Heart left ventricle (tissue), 16 donors: Measurements from ENCODE around the gene UPK2. TPM values are rescaled to one million over a fixed set of nuclear protein-coding genes. Genes with fewer than 3 reads are reported as not detected.
"Not testable (repeated sequence)": the region's sequence is repeated elsewhere in the genome, so short reads cannot be mapped to it uniquely, and the experiment has no call there.

Experiments used
- ATAC-seq, 4 donors: fragments of 200-7000 bp; cut with Tn5 transposase; one replicate each; pipeline ENCODE4 v1.9.1; 2020 to 2022; ENCODE audit warnings: moderate library complexity in 4 of 4, mild to moderate bottlenecking in 3 of 4, moderate number of reproducible peaks in 1 of 4
- DNase-seq, 5 donors: peaks; one replicate each; pipeline ENCODE4 v3.0.0-alpha.2; 2020
- H3K27ac ChIP-seq, 12 donors: fragments of 200-600 bp; sonication (generic) in 4 of 12; one replicate each; pipeline versions ENCODE4 v1.5.0 to v1.8.0; 2016 to 2022; ENCODE audit warnings: mild to moderate bottlenecking in 2 of 12
- H3K27me3 ChIP-seq, 9 donors: fragments of 200-600 bp; sonication (generic) in 2 of 9; one replicate each; pipeline versions ENCODE4 v1.5.1 to v1.8.0; 2016 to 2022; ENCODE audit warnings: mild to moderate bottlenecking in 3 of 9
- H3K36me3 ChIP-seq, 9 donors: fragments of 200-600 bp; sonication (generic) in 2 of 9; one replicate each; pipeline versions ENCODE4 v1.5.0 to v1.8.0; 2018 to 2022; ENCODE audit warnings: mild to moderate bottlenecking in 2 of 9
- H3K4me1 ChIP-seq, 12 donors: fragments of 200-600 bp; sonication (generic) in 4 of 12; one replicate each; pipeline versions ENCODE4 v1.5.0 to v1.8.0; 2016 to 2022; ENCODE audit warnings: mild to moderate bottlenecking in 3 of 12
- H3K4me3 ChIP-seq, 12 donors: fragments of 200-600 bp; sonication (generic) in 4 of 12; one replicate each; pipeline versions ENCODE4 v1.5.0 to v1.8.0; 2017 to 2022; ENCODE audit warnings: mild to moderate bottlenecking in 9 of 12, moderate library complexity in 4 of 12
- H3K9me3 ChIP-seq, 12 donors: fragments of 200-600 bp; sonication (generic) in 4 of 12; one replicate each; pipeline versions ENCODE4 v1.5.0 to v1.8.0; 2016 to 2022; ENCODE audit warnings: mild to moderate bottlenecking in 1 of 12
- POLR2A ChIP-seq, 2 donors: fragments of 450-650 bp; IDR thresholded peaks; one replicate each; pipeline ENCODE4 v1.6.1; 2017; ENCODE audit warnings: antibody characterized with exemption in 2 of 2, mild to moderate bottlenecking in 2 of 2, moderate library complexity in 2 of 2
- WGBS, 4 donors: extraction: QIAGEN DNeasy Blood & Tissue Kit in 2 of 4; methylation state at CpG; one replicate each; pipeline versions ENCODE4 v1.1.5 to v1.1.7; 2013 to 2018; 5-methylcytosine and 5-hydroxymethylcytosine counted together
- intact Hi-C, 10 donors: fragments of 100-400 bp; cut with DNase I; formaldehyde crosslinking; loops; one replicate each; pipeline versions ENCODE4 v1.11.1 to v1.14.2; 2022
- polyA plus RNA-seq, 2 donors: library from polyadenylated mRNA; stranded (reverse); fragments of 200-250 nt; gene quantifications; one replicate each; pipeline ENCODE4 v1.2.3, GENCODE V29; 2013
- total RNA-seq, 9 donors: library from RNA; depleted of rRNA in 2 of 9; stranded (reverse); fragments of >200 nt in 2 of 9; fragmentation: NEBNext Ultra II Directional in 3 of 9; extraction: Animal tissue kit (Norgen Biotek cat#: 25700) in 3 of 9; gene quantifications; one replicate each; pipeline versions ENCODE4 v1.1.0 to v1.2.4, GENCODE V29; 2016 to 2023
- TF ChIP-seq, protein P1 (sequence below), 12 donors: fragments of 200-600 bp; sonication (generic) in 4 of 12; IDR thresholded peaks; one replicate each; pipeline versions ENCODE4 v1.5.0 to v1.8.0; 2018 to 2022; ENCODE audit warnings: antibody characterized with exemption in 12 of 12, mild to moderate bottlenecking in 5 of 12
- donor health status: ischemic (EF 13 %, LVEDD 7.1; RV severe dilation, severe dysfunction).
- donor health status: healthy with polysubstance abuse.
- donor health status: DM: no; HTN: yes; CAD: no.
- donor health status: DM: no; HTN: no; CAD: no.
- donor health status: ischemic (EF 25% LVEDD 6.9; RV normal size, moderate dysfunction).
- donor health status: ischemic (EF 25% LVEDD 5.7; RV mildly dilated, moderate dysfunction).
- donor health status: healthy.
- donor health status: DM: yes; HTN: yes; CAD: no.
- donor health status: ischemic (EF 35%, LVEDD 5.7; RV mildly dilated, moderate dysfunction).
- donor health status: nonischemic (EF 11% LVEDD 7.7; RV severe dilation, severe dysfunction).
- donor health status: DM: yes; HTN: yes; CAD: no.
- donor health status: PGD.
- donor health status: ischemic (EF 29% LVEDD 5.4; RV normal size, mild dysfunction).
- donor health status: nonischemic (EF 23%, LVEDD 6.1; RV moderate dilation, normal function).

Gene UPK2
- total and polyA plus RNA-seq, 11 donors = not detected

DNA sequence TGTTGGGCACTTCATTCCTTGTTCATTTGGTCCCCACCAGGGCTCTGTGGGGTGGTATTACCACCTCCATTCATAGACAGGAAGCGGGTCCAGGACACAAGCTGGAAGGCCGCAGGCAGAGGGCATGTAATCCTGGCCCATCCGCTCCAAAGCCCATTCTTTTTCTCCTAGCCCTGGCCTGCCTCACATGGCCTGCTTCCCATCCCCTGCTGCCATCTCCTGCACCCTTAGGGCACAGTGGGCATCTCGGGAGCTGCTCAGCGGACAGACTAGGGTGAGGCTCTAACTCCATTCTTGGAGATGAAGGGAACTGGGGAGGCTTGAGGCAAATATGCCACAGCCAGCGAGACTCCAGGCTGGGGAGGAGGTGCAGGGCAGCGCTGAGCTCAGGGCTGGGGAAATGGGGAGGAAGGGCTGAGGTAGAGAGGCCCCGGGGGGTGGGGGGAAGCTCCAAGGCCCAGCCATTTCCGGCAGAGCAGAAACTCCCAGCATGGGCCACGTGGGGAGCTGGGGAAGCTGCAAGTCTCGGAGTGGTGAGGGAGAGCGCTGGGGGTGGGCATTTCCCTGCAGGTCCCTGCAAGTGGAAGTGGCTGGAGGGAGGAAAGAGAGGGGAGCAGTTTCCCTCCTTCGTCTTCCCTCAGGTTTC lies 16.0 kb upstream of the UPK2 start:
- Histone ChIP-seq H3K27ac (no peak overlapping the region), H3K27me3 (peaks cover 0 to 7% (median 0%) of the 10 kb centered on the region in 9 donors), H3K9me3 (no peaks in the 10 kb centered on the region), H3K4me3 (no peak overlapping the region), H3K36me3 (no peaks in the 10 kb centered on the region), H3K4me1 (peaks cover 0 to 11% (median 0%) of the 10 kb centered on the region in 12 donors)
- intact Hi-C loops = loop anchor here in 2 of 10 donors (5.0 to 10.0 kb wide), 2 partner anchors 38 to 245 kb away; no protein-coding TSS in a partner anchor
- 46 to 63% (median 55%) methylated on average over 13 of the region's 13 CpGs for WGBS, 4 donors
- peak in 2 of 4 donors; percentile 63 to 69 for ATAC-seq
- peak in 1 of 5 donors; percentile 40 for DNase-seq
- TF ChIP-seq, protein P1, sequence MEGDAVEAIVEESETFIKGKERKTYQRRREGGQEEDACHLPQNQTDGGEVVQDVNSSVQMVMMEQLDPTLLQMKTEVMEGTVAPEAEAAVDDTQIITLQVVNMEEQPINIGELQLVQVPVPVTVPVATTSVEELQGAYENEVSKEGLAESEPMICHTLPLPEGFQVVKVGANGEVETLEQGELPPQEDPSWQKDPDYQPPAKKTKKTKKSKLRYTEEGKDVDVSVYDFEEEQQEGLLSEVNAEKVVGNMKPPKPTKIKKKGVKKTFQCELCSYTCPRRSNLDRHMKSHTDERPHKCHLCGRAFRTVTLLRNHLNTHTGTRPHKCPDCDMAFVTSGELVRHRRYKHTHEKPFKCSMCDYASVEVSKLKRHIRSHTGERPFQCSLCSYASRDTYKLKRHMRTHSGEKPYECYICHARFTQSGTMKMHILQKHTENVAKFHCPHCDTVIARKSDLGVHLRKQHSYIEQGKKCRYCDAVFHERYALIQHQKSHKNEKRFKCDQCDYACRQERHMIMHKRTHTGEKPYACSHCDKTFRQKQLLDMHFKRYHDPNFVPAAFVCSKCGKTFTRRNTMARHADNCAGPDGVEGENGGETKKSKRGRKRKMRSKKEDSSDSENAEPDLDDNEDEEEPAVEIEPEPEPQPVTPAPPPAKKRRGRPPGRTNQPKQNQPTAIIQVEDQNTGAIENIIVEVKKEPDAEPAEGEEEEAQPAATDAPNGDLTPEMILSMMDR (IDR thresholded peaks at IDR 0.05) = no peak
- no peak for TF ChIP-seq POLR2A (IDR thresholded peaks at IDR 0.05)

DNA sequence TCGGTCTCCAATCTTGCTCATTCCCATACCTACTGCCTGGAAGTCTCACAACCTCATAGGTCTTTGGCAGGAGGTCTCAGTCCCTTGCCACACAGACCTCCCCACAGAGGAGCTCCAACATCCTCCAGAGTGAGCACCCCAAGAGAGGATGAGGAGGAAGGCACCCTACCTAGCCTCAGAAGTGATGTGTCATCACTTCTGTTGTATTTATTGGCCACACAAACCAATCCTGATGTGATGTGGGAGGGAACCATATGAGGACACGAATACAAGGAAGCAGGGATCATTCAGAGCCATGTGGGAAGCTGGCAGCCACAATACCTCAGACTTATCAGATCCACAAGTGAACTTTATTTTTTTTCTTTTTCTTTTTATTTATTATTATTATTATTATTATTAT lies 9.0 kb upstream of the UPK2 start:
- no peak for ATAC-seq
- WGBS, 4 donors = 20 to 37% (median 28%) methylated on average over 2 of the region's 2 CpGs

DNA sequence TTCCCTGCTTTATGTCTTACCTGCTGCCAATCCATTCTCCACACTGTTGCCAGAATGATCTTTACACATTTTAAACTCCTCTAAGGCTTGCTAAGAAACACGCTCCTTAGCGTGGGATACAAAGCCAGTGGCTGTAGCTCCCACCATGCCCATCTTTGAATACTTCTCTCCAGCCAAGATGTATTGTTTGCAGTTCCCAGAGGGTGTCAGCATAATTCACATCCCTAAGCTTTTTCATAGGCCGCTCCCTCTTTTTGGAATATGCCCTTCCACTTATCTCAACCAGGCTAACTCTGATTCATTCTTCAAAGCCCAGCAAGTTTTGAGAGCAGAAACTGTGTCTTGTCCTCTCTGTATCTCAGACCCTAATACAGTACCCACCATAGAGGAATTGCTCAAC lies 8.1 kb upstream of the UPK2 start:
- DNase-seq (no peak), ATAC-seq (no peak)
- Histone ChIP-seq H3K36me3 (no peaks in the 10 kb centered on the region), H3K9me3 (no peaks in the 10 kb centered on the region), H3K27me3 (peaks cover 0 to 12% (median 0%) of the 10 kb centered on the region in 9 donors), H3K27ac (no peak overlapping the region), H3K4me1 (no peaks in the 10 kb centered on the region), H3K4me3 (no peak overlapping the region)
- TF ChIP-seq, protein P1 (IDR thresholded peaks at IDR 0.05) = no peak
- TF ChIP-seq POLR2A (IDR thresholded peaks at IDR 0.05) = no peak
- WGBS, 4 donors = 78 to 85% (median 81%) methylated on average over 3 of the region's 3 CpGs
- intact Hi-C loops = no loop called here

More for the DNA sequence above, 9.0 kb upstream of the UPK2 start:
- peaks cover 0 to 14% (median 0%) of the 10 kb centered on the region in 9 donors for H3K27me3 ChIP-seq
- no peak overlapping the region for H3K4me3 ChIP-seq
- intact Hi-C loops = no loop called here
- H3K36me3 ChIP-seq = no peaks in the 10 kb centered on the region
- no peaks in the 10 kb centered on the region for H3K4me1 ChIP-seq
- H3K9me3 ChIP-seq = no peaks in the 10 kb centered on the region
- no peak for DNase-seq
- TF ChIP-seq, protein P1 (IDR thresholded peaks at IDR 0.05) = no peak
- no peak for TF ChIP-seq POLR2A (IDR thresholded peaks at IDR 0.05)
- no peak overlapping the region for H3K27ac ChIP-seq

DNA sequence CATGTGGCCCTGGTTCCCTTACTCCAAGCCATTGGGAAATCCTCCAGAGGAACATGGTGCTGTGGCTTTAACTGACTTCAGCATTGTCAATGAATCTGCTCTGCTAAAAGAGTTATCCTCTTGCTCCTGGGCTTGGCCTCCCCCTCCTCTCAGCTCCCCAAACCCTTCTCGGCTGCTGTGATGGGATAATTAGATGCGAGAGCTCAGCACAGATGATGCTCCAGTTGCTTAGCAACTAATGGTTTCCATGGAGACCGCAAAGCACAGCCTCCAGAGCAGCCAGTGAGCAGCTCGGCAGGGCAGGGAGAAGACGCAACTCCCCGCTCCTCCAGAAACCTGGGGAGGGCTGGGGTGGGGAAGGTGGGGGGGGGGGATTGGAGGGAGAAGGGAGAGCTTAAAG lies 2.8 kb upstream of the UPK2 start:
- no peak for DNase-seq
- no peak overlapping the region for H3K27ac ChIP-seq
- ATAC-seq = no peak
- WGBS, 4 donors = 31 to 50% (median 40%) methylated on average over 3 to 6 of the region's 6 CpGs
- H3K4me1 ChIP-seq = peaks cover 0 to 7% (median 0%) of the 10 kb centered on the region in 12 donors
- no peak for TF ChIP-seq POLR2A (IDR thresholded peaks at IDR 0.05)
- TF ChIP-seq, protein P1 (IDR thresholded peaks at IDR 0.05) = no peak
- H3K27me3 ChIP-seq = peaks cover 0 to 11% (median 0%) of the 10 kb centered on the region in 9 donors
- H3K36me3 ChIP-seq = no peaks in the 10 kb centered on the region
- H3K4me3 ChIP-seq = no peak overlapping the region
- H3K9me3 ChIP-seq = no peaks in the 10 kb centered on the region
- intact Hi-C loops = loop anchor here in 2 of 10 donors (10.0 kb wide), 1 partner anchor 48 kb away; no protein-coding TSS in a partner anchor

DNA sequence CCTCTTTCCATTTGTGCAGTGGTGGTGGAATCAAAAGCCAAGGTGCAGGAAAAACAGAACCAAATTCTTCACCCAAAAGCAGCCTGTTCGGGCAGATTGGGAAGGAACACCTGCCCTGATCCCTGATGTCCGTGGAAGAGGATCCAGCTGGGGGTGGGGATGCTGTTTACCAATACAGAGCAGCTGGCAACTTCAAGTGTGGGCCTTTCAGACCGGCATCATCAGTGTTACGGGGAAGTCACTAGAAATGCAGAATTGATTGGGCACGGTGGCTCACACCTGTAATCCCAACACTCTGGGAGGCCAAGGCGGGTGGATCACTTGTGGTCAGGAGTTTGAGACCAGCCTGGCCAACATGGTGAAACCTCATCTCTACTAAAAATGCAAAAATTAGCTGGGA lies 2.1 kb upstream of the UPK2 start:
- H3K4me1 ChIP-seq, ATAC-seq, DNase-seq, H3K36me3 ChIP-seq, H3K4me3 ChIP-seq, H3K9me3 ChIP-seq, H3K27ac ChIP-seq: not testable (repeated sequence)
- 72 to 88% (median 80%) methylated on average over 6 of the region's 6 CpGs for WGBS, 4 donors
- H3K27me3 ChIP-seq = peaks cover 0 to 11% (median 0%) of the 10 kb centered on the region in 9 donors
- intact Hi-C loops = loop anchor here in 3 of 10 donors (2.0 to 10.0 kb wide), 2 partner anchors 49 to 265 kb away; no protein-coding TSS in a partner anchor
